ENCODE data around the gene CDH23. TPM values are rescaled to one million over a fixed set of nuclear protein-coding genes. Genes with fewer than 3 reads are reported as not detected.

Gene CDH23
- total and polyA plus RNA-seq, 2 donors (not counting 1 experiment from before 2014, with no cell fraction given): 0.37 to 0.89 TPM

- no peaks in the 10 kb centered on the region for H3K9me3 Mint-ChIP-seq (ENCODE audit: insufficient read depth)
- Histone ChIP-seq H2AFZ (ENCODE audit: insufficient read depth, low read depth, low read length, poor library complexity, severe bottlenecking) (no peak overlapping the region), H3K4me3 (ENCODE audit: control extremely low read depth in 1 of 5, extremely low read depth in 1 of 5, insufficient read depth in 1 of 5, low read depth in 2 of 5, low read length in 4 of 5) (no peak overlapping the region), H3K4me1 (ENCODE audit: control insufficient read depth in 2 of 2, insufficient read depth in 2 of 2, low read length in 2 of 2) (peaks cover 5 to 15% of the 10 kb centered on the region in 2 donors), H3K27ac (ENCODE audit: low read length in 2 of 2) (no peak overlapping the region), H3K79me2 (ENCODE audit: control insufficient read depth, insufficient read depth, low read length) (no peaks in the 10 kb centered on the region), H3K36me3 (replicated peaks in 1 of 2; ENCODE audit: control extremely low read depth in 1 of 2, control insufficient read depth in 1 of 2, extremely low read depth in 1 of 2, insufficient read depth in 2 of 2, low read length in 1 of 2) (no peaks in the 10 kb centered on the region), H4K20me1 (ENCODE audit: control insufficient read depth, insufficient read depth, low read length, poor library complexity, severe bottlenecking) (no peaks in the 10 kb centered on the region), H3K9me3 (ENCODE audit: control extremely low read depth in 1 of 3, control insufficient read depth in 2 of 3, insufficient read depth in 1 of 3, low read length in 2 of 3) (peaks cover 0 to 6% (median 0%) of the 10 kb centered on the region in 3 donors), H3K9ac (ENCODE audit: low read length) (no peak overlapping the region), H3K27me3 (replicated peaks in 1 of 4; ENCODE audit: control extremely low read depth in 1 of 4, control insufficient read depth in 3 of 4, insufficient read depth in 4 of 4, low read length in 3 of 4) (no peaks in the 10 kb centered on the region), H3K4me2 (replicated peaks; ENCODE audit: low read depth, low read length, poor library complexity, severe bottlenecking) (no peak overlapping the region)
- ChIA-PET CTCF (interaction anchor here (1.3 to 3.1 kb wide), 2 partner anchors 88 to 111 kb away, joined by 6 to 9 read pairs; no protein-coding TSS in a partner anchor), POLR2A (no interaction called here)
- no peak overlapping the region for H3K27ac Mint-ChIP-seq
- no peak overlapping the region for H3K4me3 Mint-ChIP-seq
- no peak for DNase-seq
- WGBS (ENCODE audit: insufficient coverage): 93% methylated on average over 21 of the region's 21 CpGs
- ATAC-seq (ENCODE audit: low read depth): no peak
- TF ChIP-seq EZH2 (IDR thresholded peaks at IDR 0.05; ENCODE audit: borderline replicate concordance, insufficient read depth, low read depth, low read length, poor library complexity, severe bottlenecking): no peak
- TF ChIP-seq, protein P1, sequence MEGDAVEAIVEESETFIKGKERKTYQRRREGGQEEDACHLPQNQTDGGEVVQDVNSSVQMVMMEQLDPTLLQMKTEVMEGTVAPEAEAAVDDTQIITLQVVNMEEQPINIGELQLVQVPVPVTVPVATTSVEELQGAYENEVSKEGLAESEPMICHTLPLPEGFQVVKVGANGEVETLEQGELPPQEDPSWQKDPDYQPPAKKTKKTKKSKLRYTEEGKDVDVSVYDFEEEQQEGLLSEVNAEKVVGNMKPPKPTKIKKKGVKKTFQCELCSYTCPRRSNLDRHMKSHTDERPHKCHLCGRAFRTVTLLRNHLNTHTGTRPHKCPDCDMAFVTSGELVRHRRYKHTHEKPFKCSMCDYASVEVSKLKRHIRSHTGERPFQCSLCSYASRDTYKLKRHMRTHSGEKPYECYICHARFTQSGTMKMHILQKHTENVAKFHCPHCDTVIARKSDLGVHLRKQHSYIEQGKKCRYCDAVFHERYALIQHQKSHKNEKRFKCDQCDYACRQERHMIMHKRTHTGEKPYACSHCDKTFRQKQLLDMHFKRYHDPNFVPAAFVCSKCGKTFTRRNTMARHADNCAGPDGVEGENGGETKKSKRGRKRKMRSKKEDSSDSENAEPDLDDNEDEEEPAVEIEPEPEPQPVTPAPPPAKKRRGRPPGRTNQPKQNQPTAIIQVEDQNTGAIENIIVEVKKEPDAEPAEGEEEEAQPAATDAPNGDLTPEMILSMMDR (IDR thresholded peaks at IDR 0.05): no peak
- peaks cover 6% of the 10 kb centered on the region for H3K4me1 Mint-ChIP-seq
- peaks cover 4% of the 10 kb centered on the region for H3K27me3 Mint-ChIP-seq
- intact Hi-C loops (cut with micrococcal nuclease): no loop called here
These were observed 411.1 kb downstream of the CDH23 start for GRCh38 chr10:71807557-71808510.

DNA sequence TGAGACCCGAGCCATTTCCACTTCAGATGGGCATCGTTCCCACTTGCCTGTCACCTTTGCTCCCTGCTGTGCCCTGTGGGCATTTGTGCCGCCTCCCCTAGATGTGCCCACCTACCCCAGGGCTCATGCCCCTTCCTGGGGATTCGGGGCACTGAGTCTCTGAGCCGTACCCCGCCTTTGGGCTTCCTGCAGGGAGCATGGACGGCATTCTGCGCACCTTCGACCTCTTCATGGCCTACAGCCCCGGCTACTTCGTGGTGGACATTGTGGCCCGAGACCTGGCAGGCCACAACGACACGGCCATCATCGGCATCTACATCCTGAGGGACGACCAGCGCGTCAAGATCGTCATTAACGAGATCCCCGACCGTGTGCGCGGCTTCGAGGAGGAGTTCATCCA, 412.9 kb downstream of the CDH23 start:
- Histone ChIP-seq H3K4me3 (ENCODE audit: control extremely low read depth in 1 of 5, extremely low read depth in 1 of 5, insufficient read depth in 1 of 5, low read depth in 2 of 5, low read length in 4 of 5) (no peak overlapping the region), H3K27ac (ENCODE audit: low read length in 2 of 2) (no peak overlapping the region), H3K4me2 (replicated peaks; ENCODE audit: low read depth, low read length, poor library complexity, severe bottlenecking) (no peak overlapping the region), H2AFZ (ENCODE audit: insufficient read depth, low read depth, low read length, poor library complexity, severe bottlenecking) (no peak overlapping the region), H3K4me1 (ENCODE audit: control insufficient read depth in 2 of 2, insufficient read depth in 2 of 2, low read length in 2 of 2) (peaks cover 5 to 11% of the 10 kb centered on the region in 2 donors), H3K79me2 (ENCODE audit: control insufficient read depth, insufficient read depth, low read length) (no peaks in the 10 kb centered on the region), H3K27me3 (replicated peaks in 1 of 4; ENCODE audit: control extremely low read depth in 1 of 4, control insufficient read depth in 3 of 4, insufficient read depth in 4 of 4, low read length in 3 of 4) (no peaks in the 10 kb centered on the region), H3K9me3 (ENCODE audit: control extremely low read depth in 1 of 3, control insufficient read depth in 2 of 3, insufficient read depth in 1 of 3, low read length in 2 of 3) (peaks cover 0 to 6% (median 0%) of the 10 kb centered on the region in 3 donors), H4K20me1 (ENCODE audit: control insufficient read depth, insufficient read depth, low read length, poor library complexity, severe bottlenecking) (no peaks in the 10 kb centered on the region), H3K36me3 (replicated peaks in 1 of 2; ENCODE audit: control extremely low read depth in 1 of 2, control insufficient read depth in 1 of 2, extremely low read depth in 1 of 2, insufficient read depth in 2 of 2, low read length in 1 of 2) (no peaks in the 10 kb centered on the region), H3K9ac (ENCODE audit: low read length) (no peak overlapping the region)
- Mint-ChIP-seq H3K9me3 (ENCODE audit: insufficient read depth) (no peaks in the 10 kb centered on the region), H3K27me3 (peaks cover 4% of the 10 kb centered on the region), H3K4me3 (no peak overlapping the region), H3K27ac (no peak overlapping the region), H3K4me1 (peaks cover 6% of the 10 kb centered on the region)
- ATAC-seq (ENCODE audit: low read depth) (no peak), DNase-seq (no peak)
- POLR2A ChIA-PET: no interaction called here
- CTCF ChIA-PET: interaction anchor here (0.7 to 1.3 kb wide), 3 partner anchors 43 to 87 kb away, joined by 3 to 6 read pairs (median 4); no protein-coding TSS in a partner anchor
- intact Hi-C loops (cut with micrococcal nuclease): loop anchor here (5.0 kb wide), 1 partner anchor 427 kb away; no protein-coding TSS in a partner anchor
- TF ChIP-seq, protein P1 (IDR thresholded peaks at IDR 0.05): no peak
- TF ChIP-seq EZH2 (IDR thresholded peaks at IDR 0.05; ENCODE audit: borderline replicate concordance, insufficient read depth, low read depth, low read length, poor library complexity, severe bottlenecking): no peak
- WGBS (ENCODE audit: insufficient coverage): 95% methylated on average over 25 of the region's 25 CpGs
